WTC11 (cell line): ENCODE results near the gene CLASP2. TPM values are rescaled to one million over a fixed set of nuclear protein-coding genes. Genes with fewer than 3 reads are reported as not detected.

Experiments used
- ATAC-seq: fragments of 200-7000 bp; cut with Tn5 transposase; 2 replicates; pipeline ENCODE4 v1.10.0; 2021; ENCODE audit warnings: mild to moderate bottlenecking, moderate library complexity
- CTCF ChIA-PET: fragments of 300-600 bp; sonication (Branson Sonifier 250); formaldehyde crosslinking; loops from one replicate; lab custom pipeline; 2021; ENCODE audit warnings: antibody characterized with exemption; lab: Charles Lee
- POLR2A ChIA-PET: fragments of 350-600 bp; sonication (Branson Sonifier 250); formaldehyde crosslinking; loops from one replicate; lab custom pipeline; 2021; ENCODE audit warnings: antibody characterized with exemption; lab: Charles Lee
- DNase-seq: peaks from one replicate; pipeline ENCODE4 v3.0.0; 2021; ENCODE audit warnings: low spot score
- H3K27ac Mint-ChIP-seq: 2 replicates; pipeline ENCODE4 v1.8.0; 2021; ENCODE audit warnings: mixed read lengths
- H3K27me3 Mint-ChIP-seq: 2 replicates; pipeline ENCODE4 v1.8.0; 2021; ENCODE audit warnings: low read depth, mild to moderate bottlenecking, moderate library complexity, mixed read lengths
- H3K36me3 Mint-ChIP-seq: 2 replicates; pipeline ENCODE4 v1.8.0; 2021; ENCODE audit warnings: mixed read lengths
- H3K4me1 Mint-ChIP-seq: 2 replicates; pipeline ENCODE4 v1.8.0; 2022; ENCODE audit warnings: mixed read lengths
- H3K4me3 Mint-ChIP-seq: 2 replicates; pipeline ENCODE4 v1.8.0; 2021; ENCODE audit warnings: mild to moderate bottlenecking, moderate library complexity, mixed read lengths
- H3K9me3 Mint-ChIP-seq: 2 replicates; pipeline ENCODE4 v1.8.0; 2021; ENCODE audit warnings: mixed read lengths
- ARID4B ChIP-seq: sonication (generic); formaldehyde crosslinking; IDR thresholded peaks from 2 replicates; pipeline ENCODE4 v1.8.0; 2023; ENCODE audit warnings: missing genetic modification reagents, mild to moderate bottlenecking, borderline replicate concordance
- CBFB ChIP-seq: sonication (generic); formaldehyde crosslinking; IDR thresholded peaks from 2 replicates; pipeline ENCODE4 v1.8.1; 2022; ENCODE audit warnings: mild to moderate bottlenecking, low read depth, missing genetic modification reagents
- EMX1 ChIP-seq: fragments of 250-450 bp; sonication (Bioruptor Pico); IDR thresholded peaks from 2 replicates; pipeline ENCODE4 v1.8.0; 2021; ENCODE audit warnings: mild to moderate bottlenecking
- ETV6 ChIP-seq: sonication (generic); formaldehyde crosslinking; IDR thresholded peaks from 2 replicates; pipeline ENCODE4 v1.8.1; 2022; ENCODE audit warnings: mild to moderate bottlenecking, missing genetic modification reagents
- FOXP1 ChIP-seq: sonication (generic); formaldehyde crosslinking; IDR thresholded peaks from 2 replicates; pipeline ENCODE4 v1.8.0; 2022; ENCODE audit warnings: missing genetic modification reagents, mild to moderate bottlenecking, moderate library complexity, borderline replicate concordance
- NFYB ChIP-seq: sonication (generic); formaldehyde crosslinking; conservative IDR thresholded peaks from 2 replicates; pipeline ENCODE4 v1.8.0; 2022; ENCODE audit warnings: low read depth, missing genetic modification reagents
- SMAD4 ChIP-seq: sonication (generic); formaldehyde crosslinking; IDR thresholded peaks from 2 replicates; pipeline ENCODE4 v1.8.0; 2022; ENCODE audit warnings: mild to moderate bottlenecking, missing genetic modification reagents
- ZNF396 ChIP-seq: fragments of 250-450 bp; sonication (Bioruptor Pico); IDR thresholded peaks from 2 replicates; pipeline ENCODE4 v1.8.0; 2021; ENCODE audit warnings: mild to moderate bottlenecking, moderate library complexity, borderline replicate concordance
- total RNA-seq: library from RNA; stranded (reverse); gene quantifications from 3 replicates; pipeline ENCODE4 v1.2.3, GENCODE V29; 2021
- TF ChIP-seq, protein P1 (sequence below): sonication (generic); formaldehyde crosslinking; IDR thresholded peaks from 2 replicates; pipeline ENCODE4 v1.8.1; 2022; ENCODE audit warnings: mild to moderate bottlenecking, moderate library complexity, missing genetic modification reagents
- TF ChIP-seq, protein P2 (sequence below): sonication (generic); formaldehyde crosslinking; IDR thresholded peaks from 2 replicates; pipeline ENCODE4 v1.8.0; 2022; ENCODE audit warnings: missing genetic modification reagents
- TF ChIP-seq, protein P3 (sequence below): fragments of 250-450 bp; sonication (Bioruptor Pico); IDR thresholded peaks from 2 replicates; pipeline ENCODE4 v2.1.2; 2022; ENCODE audit warnings: mild to moderate bottlenecking, moderate library complexity
- TF ChIP-seq, protein P4 (sequence below): fragments of 250-450 bp; sonication (Bioruptor Pico); conservative IDR thresholded peaks from 2 replicates; pipeline ENCODE4 v1.9.0; 2021; ENCODE audit warnings: mild to moderate bottlenecking
- TF ChIP-seq, protein P5 (sequence below): fragments of 250-450 bp; sonication (Bioruptor Pico); IDR thresholded peaks from 2 replicates; pipeline ENCODE4 v1.9.0; 2021; ENCODE audit warnings: mild to moderate bottlenecking, borderline replicate concordance

CLASP2 gene
- total RNA-seq, 1 experiment from 2014 or later = 56.7 TPM

- TF ChIP-seq SMAD4 (CRISPR knock-in tag) (no peak), NFYB (CRISPR knock-in tag) (no peak), EMX1 (CRISPR knock-in tag) (no peak), ETV6 (CRISPR knock-in tag) (no peak), FOXP1 (no peak), ZNF396 (CRISPR knock-in tag) (no peak), ARID4B (CRISPR knock-in tag) (no peak), CBFB (CRISPR knock-in tag) (no peak)
- TF ChIP-seq, protein P1, sequence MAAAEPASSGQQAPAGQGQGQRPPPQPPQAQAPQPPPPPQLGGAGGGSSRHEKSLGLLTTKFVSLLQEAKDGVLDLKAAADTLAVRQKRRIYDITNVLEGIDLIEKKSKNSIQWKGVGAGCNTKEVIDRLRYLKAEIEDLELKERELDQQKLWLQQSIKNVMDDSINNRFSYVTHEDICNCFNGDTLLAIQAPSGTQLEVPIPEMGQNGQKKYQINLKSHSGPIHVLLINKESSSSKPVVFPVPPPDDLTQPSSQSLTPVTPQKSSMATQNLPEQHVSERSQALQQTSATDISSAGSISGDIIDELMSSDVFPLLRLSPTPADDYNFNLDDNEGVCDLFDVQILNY (CRISPR knock-in tag) = no peak
- TF ChIP-seq, protein P2, sequence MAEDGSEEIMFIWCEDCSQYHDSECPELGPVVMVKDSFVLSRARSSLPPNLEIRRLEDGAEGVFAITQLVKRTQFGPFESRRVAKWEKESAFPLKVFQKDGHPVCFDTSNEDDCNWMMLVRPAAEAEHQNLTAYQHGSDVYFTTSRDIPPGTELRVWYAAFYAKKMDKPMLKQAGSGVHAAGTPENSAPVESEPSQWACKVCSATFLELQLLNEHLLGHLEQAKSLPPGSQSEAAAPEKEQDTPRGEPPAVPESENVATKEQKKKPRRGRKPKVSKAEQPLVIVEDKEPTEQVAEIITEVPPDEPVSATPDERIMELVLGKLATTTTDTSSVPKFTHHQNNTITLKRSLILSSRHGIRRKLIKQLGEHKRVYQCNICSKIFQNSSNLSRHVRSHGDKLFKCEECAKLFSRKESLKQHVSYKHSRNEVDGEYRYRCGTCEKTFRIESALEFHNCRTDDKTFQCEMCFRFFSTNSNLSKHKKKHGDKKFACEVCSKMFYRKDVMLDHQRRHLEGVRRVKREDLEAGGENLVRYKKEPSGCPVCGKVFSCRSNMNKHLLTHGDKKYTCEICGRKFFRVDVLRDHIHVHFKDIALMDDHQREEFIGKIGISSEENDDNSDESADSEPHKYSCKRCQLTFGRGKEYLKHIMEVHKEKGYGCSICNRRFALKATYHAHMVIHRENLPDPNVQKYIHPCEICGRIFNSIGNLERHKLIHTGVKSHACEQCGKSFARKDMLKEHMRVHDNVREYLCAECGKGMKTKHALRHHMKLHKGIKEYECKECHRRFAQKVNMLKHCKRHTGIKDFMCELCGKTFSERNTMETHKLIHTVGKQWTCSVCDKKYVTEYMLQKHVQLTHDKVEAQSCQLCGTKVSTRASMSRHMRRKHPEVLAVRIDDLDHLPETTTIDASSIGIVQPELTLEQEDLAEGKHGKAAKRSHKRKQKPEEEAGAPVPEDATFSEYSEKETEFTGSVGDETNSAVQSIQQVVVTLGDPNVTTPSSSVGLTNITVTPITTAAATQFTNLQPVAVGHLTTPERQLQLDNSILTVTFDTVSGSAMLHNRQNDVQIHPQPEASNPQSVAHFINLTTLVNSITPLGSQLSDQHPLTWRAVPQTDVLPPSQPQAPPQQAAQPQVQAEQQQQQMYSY = no peak
- TF ChIP-seq, protein P3, sequence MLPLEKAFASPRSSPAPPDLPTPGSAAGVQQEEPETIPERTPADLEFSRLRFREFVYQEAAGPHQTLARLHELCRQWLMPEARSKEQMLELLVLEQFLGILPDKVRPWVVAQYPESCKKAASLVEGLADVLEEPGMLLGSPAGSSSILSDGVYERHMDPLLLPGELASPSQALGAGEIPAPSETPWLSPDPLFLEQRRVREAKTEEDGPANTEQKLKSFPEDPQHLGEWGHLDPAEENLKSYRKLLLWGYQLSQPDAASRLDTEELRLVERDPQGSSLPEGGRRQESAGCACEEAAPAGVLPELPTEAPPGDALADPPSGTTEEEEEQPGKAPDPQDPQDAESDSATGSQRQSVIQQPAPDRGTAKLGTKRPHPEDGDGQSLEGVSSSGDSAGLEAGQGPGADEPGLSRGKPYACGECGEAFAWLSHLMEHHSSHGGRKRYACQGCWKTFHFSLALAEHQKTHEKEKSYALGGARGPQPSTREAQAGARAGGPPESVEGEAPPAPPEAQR (CRISPR knock-in tag) = no peak
- TF ChIP-seq, protein P4, sequence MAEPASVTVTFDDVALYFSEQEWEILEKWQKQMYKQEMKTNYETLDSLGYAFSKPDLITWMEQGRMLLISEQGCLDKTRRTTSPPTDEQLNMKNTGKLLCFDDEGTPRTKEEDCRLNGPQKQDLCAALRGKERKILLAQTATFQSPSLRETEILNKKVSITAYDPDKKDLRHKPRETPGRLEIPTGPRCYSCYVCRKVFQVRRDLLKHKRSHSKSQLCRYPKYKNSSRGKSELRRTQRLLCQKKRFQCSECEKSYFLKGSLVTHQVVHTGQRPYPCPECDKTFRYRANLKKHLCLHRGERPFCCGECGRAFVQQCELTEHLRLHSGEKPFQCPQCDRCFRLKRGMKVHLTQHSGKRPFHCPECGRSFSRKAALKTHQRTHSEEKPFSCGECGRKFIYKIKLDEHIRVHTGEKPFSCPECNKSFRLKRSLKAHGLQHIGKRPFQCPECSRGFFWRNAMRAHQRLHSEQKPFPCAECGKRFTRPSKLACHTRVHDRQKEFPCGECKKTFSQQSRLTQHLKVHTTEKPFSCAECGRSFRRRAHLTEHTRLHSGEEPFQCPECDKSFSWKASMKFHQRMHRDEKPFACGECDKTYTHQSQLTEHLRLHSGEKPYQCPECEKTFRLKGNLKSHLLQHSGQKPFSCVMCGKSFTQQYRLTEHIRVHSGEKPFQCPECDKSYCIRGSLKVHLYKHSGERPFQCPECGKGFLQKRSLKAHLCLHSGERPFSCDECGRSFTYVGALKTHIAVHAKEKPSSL (CRISPR knock-in tag) = no peak
- TF ChIP-seq, protein P5, sequence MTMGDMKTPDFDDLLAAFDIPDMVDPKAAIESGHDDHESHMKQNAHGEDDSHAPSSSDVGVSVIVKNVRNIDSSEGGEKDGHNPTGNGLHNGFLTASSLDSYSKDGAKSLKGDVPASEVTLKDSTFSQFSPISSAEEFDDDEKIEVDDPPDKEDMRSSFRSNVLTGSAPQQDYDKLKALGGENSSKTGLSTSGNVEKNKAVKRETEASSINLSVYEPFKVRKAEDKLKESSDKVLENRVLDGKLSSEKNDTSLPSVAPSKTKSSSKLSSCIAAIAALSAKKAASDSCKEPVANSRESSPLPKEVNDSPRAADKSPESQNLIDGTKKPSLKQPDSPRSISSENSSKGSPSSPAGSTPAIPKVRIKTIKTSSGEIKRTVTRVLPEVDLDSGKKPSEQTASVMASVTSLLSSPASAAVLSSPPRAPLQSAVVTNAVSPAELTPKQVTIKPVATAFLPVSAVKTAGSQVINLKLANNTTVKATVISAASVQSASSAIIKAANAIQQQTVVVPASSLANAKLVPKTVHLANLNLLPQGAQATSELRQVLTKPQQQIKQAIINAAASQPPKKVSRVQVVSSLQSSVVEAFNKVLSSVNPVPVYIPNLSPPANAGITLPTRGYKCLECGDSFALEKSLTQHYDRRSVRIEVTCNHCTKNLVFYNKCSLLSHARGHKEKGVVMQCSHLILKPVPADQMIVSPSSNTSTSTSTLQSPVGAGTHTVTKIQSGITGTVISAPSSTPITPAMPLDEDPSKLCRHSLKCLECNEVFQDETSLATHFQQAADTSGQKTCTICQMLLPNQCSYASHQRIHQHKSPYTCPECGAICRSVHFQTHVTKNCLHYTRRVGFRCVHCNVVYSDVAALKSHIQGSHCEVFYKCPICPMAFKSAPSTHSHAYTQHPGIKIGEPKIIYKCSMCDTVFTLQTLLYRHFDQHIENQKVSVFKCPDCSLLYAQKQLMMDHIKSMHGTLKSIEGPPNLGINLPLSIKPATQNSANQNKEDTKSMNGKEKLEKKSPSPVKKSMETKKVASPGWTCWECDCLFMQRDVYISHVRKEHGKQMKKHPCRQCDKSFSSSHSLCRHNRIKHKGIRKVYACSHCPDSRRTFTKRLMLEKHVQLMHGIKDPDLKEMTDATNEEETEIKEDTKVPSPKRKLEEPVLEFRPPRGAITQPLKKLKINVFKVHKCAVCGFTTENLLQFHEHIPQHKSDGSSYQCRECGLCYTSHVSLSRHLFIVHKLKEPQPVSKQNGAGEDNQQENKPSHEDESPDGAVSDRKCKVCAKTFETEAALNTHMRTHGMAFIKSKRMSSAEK = no peak
- TF ChIP-seq, all 79 proteins: peak for 0
- DNase-seq = no peak
- H3K36me3 Mint-ChIP-seq = peaks cover 19% of the 10 kb centered on the region
- H3K4me3 Mint-ChIP-seq = no peak overlapping the region
- peaks cover 17% of the 10 kb centered on the region for H3K9me3 Mint-ChIP-seq
- POLR2A ChIA-PET = interaction anchor here (0.6 kb wide), 1 partner anchor 78 kb away, joined by 3 read pairs; no protein-coding TSS in a partner anchor
- no peaks in the 10 kb centered on the region for H3K4me1 Mint-ChIP-seq
- H3K27me3 Mint-ChIP-seq = no peaks in the 10 kb centered on the region
- ATAC-seq = no peak
- peak overlapping the region; percentile 57; the same call in 1 of the 2 replicates for H3K27ac Mint-ChIP-seq
- CTCF ChIA-PET = interaction anchor here (0.6 kb wide), 1 partner anchor 598 kb away, joined by 4 read pairs; no protein-coding TSS in a partner anchor
Observed at GRCh38 chr3:33711100-33711499, 7.0 kb downstream of the CLASP2 start.
